Glutamatergic neuron (in vitro differentiated cells): Measurements from ENCODE around the gene STAC. TPM values are rescaled to one million over a fixed set of nuclear protein-coding genes. Genes with fewer than 3 reads are reported as not detected.

ENCODE experiments used
- DNase-seq: peaks from one replicate; pipeline ENCODE4 v3.0.0; 2022
- H3K27ac Mint-ChIP-seq: one replicate; pipeline ENCODE4 v1.8.0; 2020; ENCODE audit warnings: mild to moderate bottlenecking, mixed read lengths, inconsistent platforms; ENCODE audit not compliant: unreplicated experiment
- H3K27me3 Mint-ChIP-seq: one replicate; pipeline ENCODE4 v1.8.0; 2020; ENCODE audit warnings: mild to moderate bottlenecking, moderate library complexity, mixed read lengths, inconsistent platforms; ENCODE audit not compliant: unreplicated experiment
- H3K36me3 Mint-ChIP-seq: one replicate; pipeline ENCODE4 v1.8.0; 2020; ENCODE audit warnings: mild to moderate bottlenecking, mixed read lengths, inconsistent platforms; ENCODE audit not compliant: unreplicated experiment
- H3K4me1 Mint-ChIP-seq: one replicate; pipeline ENCODE4 v1.8.0; 2020; ENCODE audit warnings: mild to moderate bottlenecking, low read depth, mixed read lengths, inconsistent platforms; ENCODE audit not compliant: unreplicated experiment
- H3K4me3 Mint-ChIP-seq: one replicate; pipeline ENCODE4 v1.8.0; 2020; ENCODE audit warnings: mild to moderate bottlenecking, mixed read lengths, inconsistent platforms; ENCODE audit not compliant: unreplicated experiment
- H3K9me3 Mint-ChIP-seq: one replicate; pipeline ENCODE4 v1.8.0; 2020; ENCODE audit warnings: mild to moderate bottlenecking, moderate library complexity, mixed read lengths, inconsistent platforms; ENCODE audit not compliant: unreplicated experiment
- total RNA-seq: library from RNA; stranded (reverse); fragmentation: NEBNext Ultra II Directional; extraction: Animal tissue kit (Norgen Biotek cat#: 25700); gene quantifications from one replicate; pipeline ENCODE4 v1.2.1, GENCODE V29; 2021; ENCODE audit not compliant: unreplicated experiment
- TF ChIP-seq, protein P1 (sequence below): fragments of 200-600 bp; sonication (generic); IDR thresholded peaks from one replicate; pipeline ENCODE4 v1.5.0; 2021; ENCODE audit not compliant: partially characterized antibody, unreplicated experiment

STAC gene
- total RNA-seq, 1 donor from 2014 or later, result 1.2 TPM

DNA sequence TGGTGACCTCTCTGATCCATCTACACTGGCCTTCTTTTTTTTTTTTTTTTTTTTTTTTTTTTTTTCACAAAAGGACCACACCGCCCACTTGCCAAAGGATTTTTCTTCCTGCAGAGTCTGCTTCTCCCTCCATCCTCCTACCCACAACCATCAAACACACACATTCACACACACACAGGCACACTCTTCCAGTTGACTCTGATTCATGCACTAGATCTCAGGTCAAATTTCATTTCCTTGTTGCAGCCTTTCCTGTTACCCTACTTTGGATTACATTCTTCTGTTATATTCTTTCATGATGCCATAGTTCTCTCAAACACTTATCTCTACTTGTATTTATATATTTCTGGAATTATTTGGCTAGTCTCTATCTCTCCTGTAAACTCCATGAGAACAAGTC lies 133.9 kb downstream of the STAC start:
- Mint-ChIP-seq H3K9me3 (no peaks in the 10 kb centered on the region), H3K36me3 (no peaks in the 10 kb centered on the region), H3K27ac (no peak overlapping the region), H3K27me3 (no peaks in the 10 kb centered on the region), H3K4me3 (no peak overlapping the region), H3K4me1 (no peaks in the 10 kb centered on the region)
- TF ChIP-seq, protein P1, sequence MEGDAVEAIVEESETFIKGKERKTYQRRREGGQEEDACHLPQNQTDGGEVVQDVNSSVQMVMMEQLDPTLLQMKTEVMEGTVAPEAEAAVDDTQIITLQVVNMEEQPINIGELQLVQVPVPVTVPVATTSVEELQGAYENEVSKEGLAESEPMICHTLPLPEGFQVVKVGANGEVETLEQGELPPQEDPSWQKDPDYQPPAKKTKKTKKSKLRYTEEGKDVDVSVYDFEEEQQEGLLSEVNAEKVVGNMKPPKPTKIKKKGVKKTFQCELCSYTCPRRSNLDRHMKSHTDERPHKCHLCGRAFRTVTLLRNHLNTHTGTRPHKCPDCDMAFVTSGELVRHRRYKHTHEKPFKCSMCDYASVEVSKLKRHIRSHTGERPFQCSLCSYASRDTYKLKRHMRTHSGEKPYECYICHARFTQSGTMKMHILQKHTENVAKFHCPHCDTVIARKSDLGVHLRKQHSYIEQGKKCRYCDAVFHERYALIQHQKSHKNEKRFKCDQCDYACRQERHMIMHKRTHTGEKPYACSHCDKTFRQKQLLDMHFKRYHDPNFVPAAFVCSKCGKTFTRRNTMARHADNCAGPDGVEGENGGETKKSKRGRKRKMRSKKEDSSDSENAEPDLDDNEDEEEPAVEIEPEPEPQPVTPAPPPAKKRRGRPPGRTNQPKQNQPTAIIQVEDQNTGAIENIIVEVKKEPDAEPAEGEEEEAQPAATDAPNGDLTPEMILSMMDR, result no peak
- DNase-seq, result no peak

DNA sequence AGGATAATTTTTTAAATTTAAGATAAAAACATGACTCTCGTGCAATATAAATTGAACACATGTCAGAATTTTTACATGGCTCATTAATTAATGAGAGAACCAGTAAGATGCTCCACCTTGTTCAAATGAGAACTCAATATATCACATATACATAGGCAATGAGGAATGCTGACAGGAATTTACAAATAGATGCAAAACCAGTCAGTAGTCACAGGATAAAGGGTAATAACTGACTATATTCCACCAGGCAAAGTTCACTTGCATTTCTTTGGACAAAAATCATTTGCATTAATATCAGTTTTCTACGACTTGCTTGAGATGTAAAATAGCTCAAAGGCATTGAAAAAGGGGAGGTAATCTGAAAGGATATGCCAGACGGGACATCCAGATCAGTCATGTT lies 139.4 kb downstream of the STAC start:
- DNase-seq, result no peak
- no peaks in the 10 kb centered on the region for H3K9me3 Mint-ChIP-seq
- H3K4me3 Mint-ChIP-seq, result no peak overlapping the region
- TF ChIP-seq, protein P1, result no peak
- no peaks in the 10 kb centered on the region for H3K36me3 Mint-ChIP-seq
- no peak overlapping the region for H3K27ac Mint-ChIP-seq
- no peaks in the 10 kb centered on the region for H3K27me3 Mint-ChIP-seq
- H3K4me1 Mint-ChIP-seq, result no peaks in the 10 kb centered on the region

DNA sequence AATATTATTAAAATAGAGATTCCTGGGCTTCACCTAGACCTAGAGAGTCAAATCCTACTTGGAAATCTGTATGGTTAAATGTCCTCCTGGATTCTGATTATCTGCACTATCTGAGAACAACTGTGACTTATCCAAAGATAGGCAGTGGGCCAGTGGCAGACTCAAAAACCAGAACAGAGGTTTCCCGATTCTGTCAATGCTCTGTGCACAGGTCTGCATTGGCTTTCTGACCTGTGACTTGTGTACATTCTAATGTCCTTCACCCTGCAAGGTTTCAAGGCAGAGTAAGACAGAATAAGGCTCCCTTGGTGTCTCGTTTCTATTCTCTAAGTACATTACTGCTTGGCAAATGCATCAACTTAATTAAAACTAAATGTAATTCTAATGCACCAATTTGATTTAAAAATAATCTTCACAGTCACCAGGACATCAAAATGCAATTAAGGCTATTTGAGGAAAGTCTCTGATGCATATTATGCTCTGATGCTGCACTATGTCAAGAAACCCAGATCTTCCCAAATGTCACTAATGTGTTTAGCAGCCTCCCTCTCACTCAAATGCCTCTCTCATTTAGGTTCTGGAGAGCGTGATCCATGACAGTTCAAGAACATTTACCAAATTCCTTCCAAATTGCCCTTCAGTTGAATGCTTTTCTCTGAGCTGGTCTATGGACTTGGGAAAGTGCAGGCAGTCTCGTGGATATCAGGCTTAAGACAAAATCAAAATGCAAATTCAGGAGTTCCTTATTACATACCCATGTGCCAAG lies 140.1 kb downstream of the STAC start:
- Mint-ChIP-seq H3K4me3 (no peak overlapping the region), H3K36me3 (no peaks in the 10 kb centered on the region), H3K27ac (no peak overlapping the region), H3K27me3 (no peaks in the 10 kb centered on the region), H3K9me3 (no peaks in the 10 kb centered on the region), H3K4me1 (no peaks in the 10 kb centered on the region)
- DNase-seq, result no peak
- TF ChIP-seq, protein P1, result no peak

DNA sequence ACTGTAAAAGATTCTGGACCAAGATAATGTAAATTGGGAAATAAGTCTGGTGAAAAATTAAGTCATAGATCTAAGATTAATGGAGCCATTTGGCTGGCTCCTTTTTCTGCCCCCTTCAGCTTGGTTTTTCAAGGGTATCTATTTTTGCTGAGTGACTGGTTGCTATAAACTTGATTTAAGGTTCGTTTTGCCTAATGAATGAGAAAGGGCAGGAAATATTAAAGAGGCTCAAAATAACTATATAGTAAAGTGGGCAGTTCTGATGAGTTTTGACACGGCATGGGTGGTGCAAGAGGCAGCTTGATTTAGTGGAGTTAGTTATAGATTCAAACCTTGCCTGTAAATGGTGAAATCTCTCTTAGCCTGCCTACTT lies 140.7 kb downstream of the STAC start:
- Mint-ChIP-seq H3K27me3 (no peaks in the 10 kb centered on the region), H3K4me1 (no peaks in the 10 kb centered on the region)
- TF ChIP-seq, protein P1, result no peak

DNA sequence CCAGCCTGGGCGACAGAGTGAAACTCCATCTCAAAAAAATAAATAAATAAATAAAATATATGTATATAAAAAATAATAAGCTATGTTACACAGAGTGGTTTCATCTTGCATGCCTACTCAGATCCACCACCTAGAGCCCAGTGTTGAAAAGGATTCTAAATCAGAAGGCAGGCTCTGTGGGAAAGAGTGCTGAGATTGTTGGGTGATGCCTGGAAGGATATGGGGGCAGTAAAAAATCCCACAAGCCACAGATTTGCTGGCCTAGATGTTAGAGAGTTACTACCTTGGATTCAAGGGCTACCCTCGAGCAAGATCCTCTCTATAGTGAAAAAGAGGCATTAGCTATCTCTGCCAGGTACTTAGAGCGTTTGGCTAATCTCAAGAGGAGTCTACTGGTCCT lies 144.3 kb downstream of the STAC start:
- Mint-ChIP-seq H3K27me3 (no peaks in the 10 kb centered on the region), H3K9me3 (no peaks in the 10 kb centered on the region), H3K4me1 (no peaks in the 10 kb centered on the region), H3K27ac (no peak overlapping the region), H3K36me3 (no peaks in the 10 kb centered on the region), H3K4me3 (no peak overlapping the region)
- TF ChIP-seq, protein P1, result no peak
- no peak for DNase-seq

More for the DNA sequence above, 140.7 kb downstream of the STAC start:
- Mint-ChIP-seq H3K9me3 (no peaks in the 10 kb centered on the region), H3K36me3 (no peaks in the 10 kb centered on the region), H3K4me3 (no peak overlapping the region), H3K27ac (no peak overlapping the region)
- DNase-seq, result no peak
